ENCODE measurements around the gene HSPD1.
A peak's percentile ranks its signal among the peaks of the same experiment; 100 is the strongest.
"Not testable (repeated sequence)": the region's sequence is repeated elsewhere in the genome, so short reads cannot be mapped to it uniquely, and the experiment has no call there.

HSPD1 gene

GRCh38 chr2:197472166-197472565, 27.5 kb downstream of the HSPD1 start:
- Mint-ChIP-seq H3K4me1 (ENCODE audit: low read depth) (peaks cover 5% of the 10 kb centered on the region), H3K27me3 (ENCODE audit: low read depth) (no peaks in the 10 kb centered on the region), H3K9me3 (no peaks in the 10 kb centered on the region), H3K4me3 (no peak overlapping the region), H3K27ac (no peak overlapping the region), H3K36me3 (ENCODE audit: low read depth) (peaks cover 29% of the 10 kb centered on the region)

GRCh38 chr2:197464175-197464574, 35.5 kb downstream of the HSPD1 start:
- peaks cover 26% of the 10 kb centered on the region for H3K36me3 Mint-ChIP-seq (ENCODE audit: low read depth)
- no peak overlapping the region for H3K4me3 Mint-ChIP-seq
- H3K27me3 Mint-ChIP-seq (ENCODE audit: low read depth): no peaks in the 10 kb centered on the region
- H3K4me1 Mint-ChIP-seq (ENCODE audit: low read depth): peaks cover 10% of the 10 kb centered on the region
- no peak overlapping the region for H3K27ac Mint-ChIP-seq
- H3K9me3 Mint-ChIP-seq: no peaks in the 10 kb centered on the region

GRCh38 chr2:197461057-197461456, 38.6 kb downstream of the HSPD1 start:
- H3K27me3 Mint-ChIP-seq (ENCODE audit: low read depth): no peaks in the 10 kb centered on the region
- no peaks in the 10 kb centered on the region for H3K9me3 Mint-ChIP-seq
- peaks cover 17% of the 10 kb centered on the region for H3K4me1 Mint-ChIP-seq (ENCODE audit: low read depth)
- H3K27ac Mint-ChIP-seq: no peak overlapping the region
- no peak overlapping the region for H3K4me3 Mint-ChIP-seq
- H3K36me3 Mint-ChIP-seq (ENCODE audit: low read depth): peaks cover 21% of the 10 kb centered on the region

- no peak overlapping the region for H3K4me3 Mint-ChIP-seq
- H3K9me3 Mint-ChIP-seq: no peaks in the 10 kb centered on the region
- H3K36me3 Mint-ChIP-seq (ENCODE audit: low read depth): peaks cover 21% of the 10 kb centered on the region
- no peak overlapping the region for H3K27ac Mint-ChIP-seq
- no peaks in the 10 kb centered on the region for H3K27me3 Mint-ChIP-seq (ENCODE audit: low read depth)
- peaks cover 16% of the 10 kb centered on the region for H3K4me1 Mint-ChIP-seq (ENCODE audit: low read depth)
Observed at GRCh38 chr2:197460649-197461048, 39.0 kb downstream of the HSPD1 start.

DNA sequence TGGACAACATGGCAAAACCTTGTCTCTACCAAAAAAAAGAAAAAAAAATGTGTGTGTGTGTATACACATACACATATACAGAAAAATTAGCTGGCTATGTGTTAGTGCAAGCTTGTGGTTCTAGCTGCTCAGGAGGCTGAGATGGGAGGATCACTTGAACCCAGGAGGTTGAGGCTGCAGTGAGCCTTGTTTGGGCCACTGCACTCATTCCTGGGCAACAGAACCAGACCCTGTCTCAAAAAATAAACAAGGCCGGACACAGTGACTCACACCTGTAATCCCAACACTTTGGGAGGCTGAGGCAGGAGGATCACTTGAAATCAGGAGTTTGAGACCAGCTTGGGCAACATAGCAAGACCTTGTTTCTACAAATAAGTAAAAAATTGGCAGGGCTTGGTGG, 44.2 kb downstream of the HSPD1 start:
- peaks cover 34% of the 10 kb centered on the region for H3K4me1 Mint-ChIP-seq (ENCODE audit: low read depth)
- no peak overlapping the region for H3K4me3 Mint-ChIP-seq
- H3K9me3 Mint-ChIP-seq: no peaks in the 10 kb centered on the region
- H3K27ac Mint-ChIP-seq: no peak overlapping the region
- H3K27me3 Mint-ChIP-seq (ENCODE audit: low read depth): no peaks in the 10 kb centered on the region
- H3K36me3 Mint-ChIP-seq (ENCODE audit: low read depth): peaks cover 9% of the 10 kb centered on the region

GRCh38 chr2:197454923-197455322, 44.7 kb downstream of the HSPD1 start:
- peaks cover 34% of the 10 kb centered on the region for H3K4me1 Mint-ChIP-seq (ENCODE audit: low read depth)
- no peaks in the 10 kb centered on the region for H3K27me3 Mint-ChIP-seq (ENCODE audit: low read depth)
- H3K4me3 Mint-ChIP-seq: peak overlapping the region; percentile 95
- no peaks in the 10 kb centered on the region for H3K9me3 Mint-ChIP-seq
- H3K36me3 Mint-ChIP-seq (ENCODE audit: low read depth): peaks cover 7% of the 10 kb centered on the region
- H3K27ac Mint-ChIP-seq: peak overlapping the region; percentile 96

DNA sequence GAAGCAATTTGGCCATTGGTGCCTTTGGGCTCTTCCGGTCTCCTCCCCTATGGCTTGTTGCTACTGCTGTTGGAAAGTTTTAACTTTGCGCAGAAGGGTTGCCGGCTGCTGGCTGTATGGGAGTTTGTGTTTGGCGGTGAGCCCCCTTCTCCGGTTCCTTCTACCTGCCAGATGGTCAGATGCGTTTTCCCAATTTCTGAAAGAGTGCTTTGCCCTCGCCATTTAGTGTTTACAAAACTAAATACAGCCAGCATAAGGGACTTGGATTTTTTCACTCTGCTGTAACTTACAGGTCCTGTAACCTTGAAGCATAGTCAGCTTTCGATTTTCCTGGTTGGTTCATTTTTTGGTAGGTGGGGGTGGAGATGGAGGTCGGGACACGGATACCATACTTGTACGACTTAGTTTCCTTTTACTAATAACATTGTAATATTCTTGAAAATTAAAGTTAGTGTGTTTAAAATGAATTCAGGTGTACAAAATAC, 45.7 kb downstream of the HSPD1 start:
- Mint-ChIP-seq H3K27me3 (ENCODE audit: low read depth) (no peaks in the 10 kb centered on the region), H3K4me1 (ENCODE audit: low read depth) (peaks cover 25% of the 10 kb centered on the region), H3K36me3 (ENCODE audit: low read depth) (peaks cover 4% of the 10 kb centered on the region), H3K27ac (peak overlapping the region; percentile 96), H3K9me3 (no peaks in the 10 kb centered on the region), H3K4me3 (peak overlapping the region; percentile 95)

DNA sequence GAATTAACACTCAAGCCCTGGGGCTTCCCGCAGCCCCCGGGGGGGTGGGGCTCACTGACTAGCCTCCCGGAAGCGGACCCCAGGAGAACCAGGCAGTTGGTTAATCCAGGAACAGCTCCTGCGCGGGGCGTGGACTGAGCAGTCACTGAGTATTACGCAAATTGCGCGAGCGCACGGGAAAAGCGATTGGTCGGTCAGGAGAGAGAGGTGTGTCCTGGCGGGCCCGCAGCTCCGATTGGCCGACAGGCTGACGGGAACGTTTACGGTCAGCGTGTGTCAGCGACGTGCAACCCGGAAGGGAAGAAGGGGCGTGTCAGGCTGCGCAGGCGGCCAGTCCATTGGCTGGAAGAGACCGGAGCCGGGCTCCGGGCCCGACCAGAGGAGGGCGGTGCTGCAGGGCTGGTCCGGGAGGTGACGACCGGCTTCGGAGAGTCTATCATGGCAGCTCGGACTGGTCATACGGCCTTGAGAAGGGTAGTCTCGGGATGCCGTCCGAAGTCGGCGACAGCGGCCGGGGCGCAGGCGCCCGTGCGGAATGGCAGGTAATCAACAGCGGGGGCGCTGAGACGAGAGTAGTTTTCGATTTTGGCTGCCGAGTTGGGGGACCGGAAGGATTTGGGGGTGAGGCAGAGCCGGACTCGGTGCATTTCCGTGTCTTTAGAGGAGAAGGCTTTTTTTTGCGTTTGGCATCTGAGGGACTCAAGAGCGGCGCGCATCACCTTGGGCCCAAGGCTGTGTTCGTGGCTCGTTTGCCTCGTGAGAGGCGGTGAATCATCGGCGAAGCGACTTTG, 46.3 kb downstream of the HSPD1 start, which contains the start of gene COQ10B:
COQ10B (plus strand) TSS at position 430 of the 791 bp plus-strand sequence; CDS start at position 439, 9 bp downstream.
- Mint-ChIP-seq H3K4me1 (ENCODE audit: low read depth) (peaks cover 24% of the 10 kb centered on the region), H3K27me3 (ENCODE audit: low read depth) (no peaks in the 10 kb centered on the region), H3K4me3 (peak within 1 kb of the TSS; percentile 95), H3K36me3 (ENCODE audit: low read depth) (peaks cover 4% of the 10 kb centered on the region), H3K27ac (peak within 1 kb of the TSS; percentile 96), H3K9me3 (no peaks in the 10 kb centered on the region)

GRCh38 chr2:197452754-197453122, 46.9 kb downstream of the HSPD1 start:
- Mint-ChIP-seq H3K9me3 (no peaks in the 10 kb centered on the region), H3K4me1 (ENCODE audit: low read depth) (peaks cover 22% of the 10 kb centered on the region), H3K27me3 (ENCODE audit: low read depth) (no peaks in the 10 kb centered on the region), H3K27ac (peak overlapping the region; percentile 96), H3K4me3 (peak overlapping the region; percentile 95), H3K36me3 (ENCODE audit: low read depth) (peaks cover 4% of the 10 kb centered on the region)

DNA sequence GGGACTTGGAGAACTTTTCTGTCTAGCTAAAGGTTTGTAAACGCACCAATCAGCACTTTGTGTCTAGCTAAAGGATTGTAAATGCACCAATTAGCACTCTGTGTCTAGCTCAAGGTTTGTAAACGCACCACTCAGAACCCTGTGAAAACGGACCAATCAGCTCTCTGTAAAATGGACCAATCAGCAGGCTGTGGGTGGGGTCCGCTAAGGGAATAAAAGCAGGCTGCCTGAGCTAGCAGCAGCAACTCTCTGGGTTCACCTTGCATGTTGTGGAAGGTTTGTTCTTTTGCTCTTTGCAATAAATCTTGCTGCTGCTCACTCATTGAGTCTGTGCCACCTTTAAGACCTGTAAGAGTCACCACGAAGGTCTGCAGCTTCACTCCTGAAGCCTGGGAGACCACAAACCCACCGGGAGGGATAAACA, 48.7 kb downstream of the HSPD1 start:
- not testable (repeated sequence) for H3K4me3 Mint-ChIP-seq

DNA sequence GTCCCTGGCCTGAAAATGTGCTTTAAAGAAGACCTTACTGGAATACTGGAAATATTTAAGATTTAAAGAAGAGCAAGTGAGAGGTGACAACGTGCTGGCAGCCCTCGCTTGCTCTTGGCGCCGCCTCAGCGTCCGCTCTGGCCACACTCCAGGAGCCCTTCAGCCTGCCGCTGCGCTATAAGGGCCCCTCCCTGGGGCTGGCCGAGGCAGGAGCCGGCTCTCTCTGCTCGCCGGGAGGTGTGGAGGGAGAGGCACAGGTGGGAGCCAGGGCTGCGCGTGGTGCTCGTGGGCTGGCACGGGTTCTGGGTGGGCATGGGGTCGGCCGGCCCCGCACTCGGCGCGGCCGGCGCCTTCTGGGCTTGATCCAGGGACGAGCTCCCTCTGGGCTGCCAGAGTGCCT, 49.2 kb downstream of the HSPD1 start:
- Mint-ChIP-seq H3K27me3 (ENCODE audit: low read depth) (peaks cover 2% of the 10 kb centered on the region), H3K27ac (no peak overlapping the region), H3K9me3 (no peaks in the 10 kb centered on the region), H3K36me3 (ENCODE audit: low read depth) (no peaks in the 10 kb centered on the region), H3K4me3 (no peak overlapping the region), H3K4me1 (ENCODE audit: low read depth) (peaks cover 19% of the 10 kb centered on the region)

More for the DNA sequence above, 48.7 kb downstream of the HSPD1 start:
- not testable (repeated sequence) for H3K9me3 Mint-ChIP-seq; H3K27ac Mint-ChIP-seq; H3K36me3 Mint-ChIP-seq (ENCODE audit: low read depth); H3K27me3 Mint-ChIP-seq (ENCODE audit: low read depth)
- peaks cover 18% of the 10 kb centered on the region for H3K4me1 Mint-ChIP-seq (ENCODE audit: low read depth)

GRCh38 chr2:197446844-197447243, 52.8 kb downstream of the HSPD1 start:
- no peaks in the 10 kb centered on the region for H3K9me3 Mint-ChIP-seq
- H3K27me3 Mint-ChIP-seq (ENCODE audit: low read depth): peaks cover 9% of the 10 kb centered on the region
- H3K4me1 Mint-ChIP-seq (ENCODE audit: low read depth): peaks cover 6% of the 10 kb centered on the region
- H3K4me3 Mint-ChIP-seq: no peak overlapping the region
- H3K36me3 Mint-ChIP-seq (ENCODE audit: low read depth): no peaks in the 10 kb centered on the region
- H3K27ac Mint-ChIP-seq: no peak overlapping the region

DNA sequence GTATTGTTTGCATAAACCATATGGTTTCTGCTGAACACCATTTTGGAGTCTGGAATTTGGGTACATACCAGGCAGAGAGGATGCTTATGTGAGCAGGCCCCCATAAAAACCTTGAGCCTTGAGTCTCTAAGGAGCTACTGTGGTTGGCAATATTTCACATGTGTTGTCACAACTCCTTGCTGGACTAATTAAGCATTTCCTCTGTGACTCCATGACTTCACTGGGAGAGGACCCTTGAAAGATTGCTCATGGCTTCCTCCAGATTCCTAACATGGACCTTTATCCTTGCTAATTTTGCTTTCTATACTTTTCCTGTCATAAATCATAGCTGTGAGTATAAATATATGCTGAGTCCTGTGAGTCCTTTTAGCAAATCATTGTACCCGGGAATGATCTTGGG, 53.9 kb downstream of the HSPD1 start:
- no peak overlapping the region for H3K27ac Mint-ChIP-seq
- no peaks in the 10 kb centered on the region for H3K36me3 Mint-ChIP-seq (ENCODE audit: low read depth)
- peaks cover 9% of the 10 kb centered on the region for H3K27me3 Mint-ChIP-seq (ENCODE audit: low read depth)
- H3K4me1 Mint-ChIP-seq (ENCODE audit: low read depth): peaks cover 2% of the 10 kb centered on the region
- no peaks in the 10 kb centered on the region for H3K9me3 Mint-ChIP-seq
- H3K4me3 Mint-ChIP-seq: no peak overlapping the region

DNA sequence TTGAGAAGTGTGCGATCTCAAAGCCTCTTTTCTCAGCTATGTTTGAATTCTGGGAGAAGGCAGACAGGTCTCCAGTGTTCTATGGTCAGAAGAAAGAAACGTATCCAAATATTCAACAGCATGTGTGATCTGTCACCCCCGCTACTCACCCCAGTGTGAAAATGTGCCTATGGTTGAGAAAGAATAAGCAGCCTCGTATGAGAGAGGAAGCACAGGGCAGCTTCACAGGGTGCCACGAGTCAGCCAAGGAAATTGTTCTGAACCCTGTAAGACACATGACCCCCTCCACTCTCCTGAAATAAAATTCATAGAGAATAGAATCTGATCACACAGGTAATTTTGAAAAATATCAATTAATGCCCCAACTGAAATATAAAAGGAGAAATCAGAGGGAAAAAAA, 56.8 kb downstream of the HSPD1 start:
- no peak overlapping the region for H3K4me3 Mint-ChIP-seq
- no peak overlapping the region for H3K27ac Mint-ChIP-seq
- no peaks in the 10 kb centered on the region for H3K36me3 Mint-ChIP-seq (ENCODE audit: low read depth)
- no peaks in the 10 kb centered on the region for H3K9me3 Mint-ChIP-seq
- peaks cover 9% of the 10 kb centered on the region for H3K27me3 Mint-ChIP-seq (ENCODE audit: low read depth)
- H3K4me1 Mint-ChIP-seq (ENCODE audit: low read depth): peaks cover 2% of the 10 kb centered on the region

DNA sequence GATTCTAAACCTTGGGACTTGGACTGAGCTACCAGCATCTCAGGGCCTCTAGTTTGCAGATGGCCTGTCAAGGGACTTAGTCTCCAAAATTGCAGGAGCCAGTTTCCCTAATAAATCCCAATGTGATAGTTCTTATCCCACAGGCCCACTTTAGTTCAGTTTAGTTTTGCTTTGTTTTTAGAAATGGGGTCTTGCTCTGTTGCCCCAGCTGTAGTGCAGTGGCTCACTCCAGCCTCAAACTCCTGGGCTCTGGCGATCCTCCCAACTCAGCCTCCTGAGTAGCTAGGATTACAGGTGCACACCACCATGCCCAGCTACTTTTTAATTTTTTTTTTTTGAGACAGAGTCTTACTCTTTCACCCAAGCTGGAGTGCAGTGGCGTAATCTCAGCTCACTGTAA, 62.3 kb downstream of the HSPD1 start:
- Mint-ChIP-seq H3K4me1 (ENCODE audit: low read depth) (peaks cover 13% of the 10 kb centered on the region), H3K9me3 (no peaks in the 10 kb centered on the region), H3K36me3 (ENCODE audit: low read depth) (peaks cover 10% of the 10 kb centered on the region), H3K27me3 (ENCODE audit: low read depth) (no peaks in the 10 kb centered on the region), H3K4me3 (peak overlapping the region; percentile 7), H3K27ac (no peak overlapping the region)

All from T-helper 1 cell treated with Interleukin-12 subunit alpha and Interleukin-12 subunit beta and Interleukin-4 antibody, amounts not matched to agents 30 μg/mL and 1 μg/mL, for 36 hours (primary cell).